Measurements from ENCODE around the gene THSD4. TPM values are rescaled to one million over a fixed set of nuclear protein-coding genes. Genes with fewer than 3 reads are reported as not detected.
"Not testable (repeated sequence)": the region's sequence is repeated elsewhere in the genome, so short reads cannot be mapped to it uniquely, and the experiment has no call there.

The THSD4 gene
- total RNA-seq, 2 donors from 2014 or later = 39.8 to 68.3 TPM

DNA sequence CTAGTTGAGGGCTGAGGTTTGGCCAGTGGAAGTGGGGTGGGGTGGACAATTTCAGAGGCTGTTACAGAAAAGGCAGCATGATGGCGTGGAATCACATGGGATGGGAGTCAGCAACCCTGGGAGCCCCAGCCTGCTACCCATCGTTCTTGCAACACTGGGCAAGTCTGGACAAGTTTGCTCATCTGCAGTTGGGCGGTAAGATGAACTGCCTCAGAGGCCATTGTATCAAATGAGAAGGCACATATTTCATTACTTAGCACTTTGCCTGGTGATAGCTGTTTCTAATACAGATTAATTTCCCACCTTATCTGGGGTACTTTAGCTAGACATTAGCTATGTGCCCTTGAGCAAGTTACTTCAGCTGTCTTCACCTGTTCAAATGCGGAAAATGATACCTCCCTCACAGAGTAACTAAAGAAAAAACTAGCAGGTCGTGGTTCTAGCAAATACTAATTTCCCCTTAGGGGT is 248.9 kb downstream of the THSD4 start:
- DNase-seq (no peak), ATAC-seq (no peak)
- intact Hi-C loops (cut with DNase I) = no loop called here

DNA sequence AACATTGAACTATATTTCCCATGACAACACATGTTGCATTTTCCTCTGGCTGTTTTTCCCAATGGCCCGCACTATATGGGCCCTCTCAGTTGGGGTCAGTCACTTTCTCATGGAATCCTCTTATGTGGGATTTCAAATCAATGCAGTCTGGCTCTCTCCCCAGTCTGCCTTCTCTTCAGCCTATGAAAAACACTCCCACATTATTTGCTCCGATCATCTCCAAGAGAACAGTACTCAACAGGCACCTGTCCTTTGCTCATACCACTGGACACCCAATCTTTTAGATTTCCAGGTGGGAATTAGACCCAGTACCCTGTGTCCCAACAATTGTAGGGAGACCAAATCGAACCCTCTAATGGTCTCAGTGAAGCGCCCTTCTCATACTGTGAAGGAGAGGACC is 251.3 kb downstream of the THSD4 start:
- no peak for ATAC-seq
- intact Hi-C loops (cut with DNase I) = no loop called here
- no peak for DNase-seq

DNA sequence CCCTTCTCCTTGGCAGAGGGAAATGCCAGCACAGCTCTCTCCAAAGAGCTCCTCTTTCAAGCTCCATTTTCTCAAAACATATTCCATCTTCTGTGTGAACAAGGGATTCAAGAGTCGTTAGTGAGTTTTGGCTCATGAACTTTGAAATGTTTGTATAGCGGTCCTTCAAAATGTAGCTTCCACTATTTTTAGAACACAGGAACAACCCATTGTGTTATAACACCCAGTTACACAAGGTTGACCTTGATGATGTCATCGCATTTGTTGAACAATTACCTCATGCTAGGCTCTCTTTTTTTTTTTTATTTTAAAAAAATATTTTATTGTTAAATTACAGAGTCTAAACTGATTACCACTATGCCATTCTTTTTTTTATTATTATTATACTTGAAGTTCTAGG is 251.7 kb downstream of the THSD4 start:
- no peak for DNase-seq
- no peak for ATAC-seq
- intact Hi-C loops (cut with DNase I) = no loop called here

DNA sequence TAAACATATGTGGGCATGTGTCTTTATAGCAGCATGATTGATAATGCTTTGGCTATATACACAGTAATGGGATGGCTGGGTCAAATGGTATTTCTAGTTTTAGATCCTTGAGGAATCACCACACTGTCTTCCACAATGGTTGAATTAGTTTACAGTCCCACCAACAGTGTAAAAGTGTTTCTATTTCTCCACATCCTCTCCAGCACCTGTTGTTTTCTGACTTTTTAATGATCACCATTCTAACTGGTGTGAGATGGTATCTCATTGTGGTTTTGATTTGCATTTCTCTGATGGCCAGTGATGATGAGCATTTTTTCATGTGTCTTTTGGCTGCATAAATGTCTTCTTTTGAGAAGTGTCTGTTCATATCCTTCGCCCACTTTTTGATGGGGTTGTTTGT is 252.5 kb downstream of the THSD4 start:
- ATAC-seq; DNase-seq; intact Hi-C loops (cut with DNase I): not testable (repeated sequence)

GRCh38 chr15:71372769-71373168 is 257.5 kb downstream of the THSD4 start:
- DNase-seq = peak; percentile 26
- intact Hi-C loops (cut with DNase I); ATAC-seq: not testable (repeated sequence)

- ATAC-seq (peak in 1 of 2 donors; percentile 49), DNase-seq (no peak)
- intact Hi-C loops (cut with DNase I) = no loop called here
These were observed 258.6 kb downstream of the THSD4 start for GRCh38 chr15:71373917-71374316.

- DNase-seq = no peak
- peak in 1 of 2 donors; percentile 84 for ATAC-seq
- intact Hi-C loops (cut with DNase I) = no loop called here
These were observed 259.5 kb downstream of the THSD4 start for GRCh38 chr15:71374607-71375352.

DNA sequence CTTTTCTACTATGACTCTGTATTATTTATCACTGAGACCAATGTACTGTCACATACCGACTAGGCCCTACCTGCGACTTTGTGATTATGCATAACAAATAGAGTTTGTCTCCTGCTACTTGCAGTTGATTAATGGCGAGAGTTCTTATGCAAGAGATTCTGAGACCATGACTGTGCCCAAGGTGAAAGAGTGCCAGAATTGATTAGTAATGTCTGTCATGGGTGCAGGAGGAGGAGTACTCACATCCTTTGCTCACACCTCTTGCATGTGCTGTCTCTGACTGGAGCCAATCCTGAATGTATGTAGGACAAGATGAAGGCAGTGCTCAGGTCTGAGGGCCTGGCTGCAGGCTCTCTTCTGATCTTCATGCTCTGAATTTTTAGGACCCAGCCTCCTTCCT is 260.7 kb downstream of the THSD4 start:
- ATAC-seq (no peak), DNase-seq (no peak)
- intact Hi-C loops (cut with DNase I) = no loop called here

DNA sequence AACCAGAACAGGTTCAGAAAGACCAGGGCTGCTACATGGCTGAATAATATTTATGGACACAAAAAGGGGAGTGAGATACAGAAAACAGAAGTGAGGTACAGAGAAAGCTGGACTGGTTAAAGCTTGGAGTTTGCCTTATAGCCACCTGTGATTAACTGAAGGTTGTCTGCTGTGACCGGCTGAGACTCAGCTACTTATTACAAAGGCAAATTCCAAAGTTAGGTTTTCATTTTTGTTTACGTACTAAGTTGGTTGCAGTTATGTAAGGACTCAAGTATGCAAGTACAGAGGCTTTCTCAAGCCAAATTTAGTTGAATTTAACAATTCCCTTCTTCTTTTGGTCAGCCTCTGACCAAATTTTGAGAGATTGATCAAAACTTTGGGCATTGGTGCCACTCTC is 264.6 kb downstream of the THSD4 start:
- intact Hi-C loops (cut with DNase I) = no loop called here
- ATAC-seq (no peak), DNase-seq (no peak)

DNA sequence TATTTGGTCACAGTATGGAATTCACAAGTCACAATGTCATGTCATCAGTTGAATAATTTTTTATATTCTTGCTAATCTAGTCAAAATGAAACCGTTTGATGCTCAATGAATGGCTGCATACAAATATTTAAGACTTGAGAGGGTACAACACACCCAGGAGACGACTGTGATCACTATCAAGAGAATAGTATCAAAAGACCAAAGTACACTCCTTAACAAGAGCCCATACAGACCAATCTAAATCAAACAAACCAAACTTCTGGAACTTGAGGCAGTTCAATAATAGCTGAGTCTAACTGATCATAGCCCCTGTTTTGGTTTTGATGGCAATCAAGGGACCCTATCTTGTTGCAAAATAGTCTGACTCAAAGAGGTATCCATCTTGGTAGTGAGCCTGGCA is 265.1 kb downstream of the THSD4 start:
- intact Hi-C loops (cut with DNase I) = no loop called here
- DNase-seq (no peak), ATAC-seq (no peak)

- intact Hi-C loops (cut with DNase I) = no loop called here
- DNase-seq (no peak), ATAC-seq (no peak)
These were observed 269.2 kb downstream of the THSD4 start for GRCh38 chr15:71384501-71384900.

GRCh38 chr15:71385026-71385425 is 269.8 kb downstream of the THSD4 start:
- DNase-seq (no peak), ATAC-seq (no peak)
- intact Hi-C loops (cut with DNase I) = loop anchor here (5.0 kb wide), 1 partner anchor 52 kb away; no protein-coding TSS in a partner anchor

DNA sequence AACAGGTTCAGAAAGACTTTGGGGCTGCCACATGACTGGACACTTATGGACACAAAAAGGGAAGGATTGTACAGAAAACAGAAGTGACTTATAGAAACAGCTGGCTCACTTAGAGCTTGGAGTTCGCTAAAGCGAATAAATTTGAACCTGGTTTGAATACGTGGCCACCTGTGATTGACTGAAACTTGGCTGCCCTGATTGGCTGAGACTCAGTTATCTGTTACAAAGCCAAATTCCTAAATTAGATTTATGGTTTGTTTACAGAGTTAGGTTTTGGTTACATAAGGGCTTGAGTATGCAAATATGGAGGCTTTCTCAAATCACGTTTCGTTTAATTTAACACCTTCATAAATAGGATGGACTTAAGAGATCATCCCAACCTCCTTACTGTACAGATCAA is 270.2 kb downstream of the THSD4 start:
- ATAC-seq (no peak), DNase-seq (no peak)
- intact Hi-C loops (cut with DNase I) = loop anchor here (5.0 kb wide), 1 partner anchor 52 kb away; no protein-coding TSS in a partner anchor

- DNase-seq (no peak), ATAC-seq (no peak)
- intact Hi-C loops (cut with DNase I) = loop anchor here (5.0 kb wide), 1 partner anchor 51 kb away; no protein-coding TSS in a partner anchor
These were observed 270.7 kb downstream of the THSD4 start for GRCh38 chr15:71386005-71386404.

DNA sequence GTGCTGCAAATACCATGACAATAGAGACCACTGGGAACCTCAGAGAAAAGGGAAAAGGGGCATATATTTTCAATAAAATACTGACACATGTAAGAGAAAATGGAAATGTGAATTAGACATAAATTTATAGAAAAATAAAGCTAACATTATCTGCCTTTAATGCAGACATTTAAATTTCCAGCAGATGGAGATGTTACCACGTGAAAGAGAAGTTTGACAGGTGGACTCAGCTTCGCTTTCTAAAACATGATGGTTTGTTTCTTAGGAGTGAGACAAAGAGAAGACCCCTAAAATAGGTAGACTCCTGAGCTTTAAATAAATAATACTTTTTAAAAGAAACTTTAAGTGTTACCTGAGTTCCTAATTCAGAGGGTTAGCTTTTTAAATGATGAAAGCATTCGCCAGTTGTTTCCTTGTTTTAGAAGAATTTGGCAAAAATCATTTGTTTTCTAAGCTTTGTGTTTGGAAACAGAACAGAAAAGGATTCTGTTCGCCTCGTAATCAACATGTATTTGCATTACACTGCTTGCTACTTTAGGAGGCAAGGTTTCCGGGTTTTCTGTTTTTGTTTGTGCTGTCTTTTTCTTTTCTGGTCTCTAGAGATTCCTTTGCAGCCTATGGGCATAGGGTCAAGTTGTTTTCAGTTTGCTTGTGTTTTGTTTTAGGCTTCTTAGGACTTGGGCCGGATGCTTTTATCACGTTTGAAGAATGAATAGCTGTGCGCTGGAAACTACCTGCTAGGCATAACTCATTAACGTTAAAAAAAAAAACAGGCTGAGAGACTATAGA is 271.4 kb downstream of the THSD4 start:
- ATAC-seq (no peak), DNase-seq (no peak)
- intact Hi-C loops (cut with DNase I) = loop anchor here (5.0 kb wide), 1 partner anchor 51 kb away; no protein-coding TSS in a partner anchor

DNA sequence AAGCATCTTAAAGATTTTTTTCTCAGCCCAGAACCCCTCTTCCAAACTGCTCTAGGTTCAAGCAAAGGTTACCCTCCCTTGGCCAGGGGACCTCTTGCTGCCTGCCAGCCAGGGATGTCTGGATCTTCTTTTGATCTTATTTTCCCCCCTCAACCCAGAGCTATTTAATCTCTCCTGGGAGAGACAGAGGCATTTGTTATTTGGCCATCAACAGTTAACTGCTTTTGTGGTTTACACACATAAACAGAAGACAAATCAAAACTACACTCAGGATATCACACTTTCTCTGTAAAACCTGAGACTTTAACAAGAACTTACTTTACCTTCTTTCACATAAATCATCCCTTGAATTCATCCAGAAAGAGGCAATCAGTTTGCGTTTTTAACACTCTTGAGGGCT is 272.5 kb downstream of the THSD4 start:
- no peak for ATAC-seq
- intact Hi-C loops (cut with DNase I) = loop anchor here (5.0 kb wide), 1 partner anchor 49 kb away; no protein-coding TSS in a partner anchor
- DNase-seq = no peak

GRCh38 chr15:71390096-71390495 is 274.8 kb downstream of the THSD4 start:
- no peak for ATAC-seq
- DNase-seq = no peak
- intact Hi-C loops (cut with DNase I) = no loop called here

DNA sequence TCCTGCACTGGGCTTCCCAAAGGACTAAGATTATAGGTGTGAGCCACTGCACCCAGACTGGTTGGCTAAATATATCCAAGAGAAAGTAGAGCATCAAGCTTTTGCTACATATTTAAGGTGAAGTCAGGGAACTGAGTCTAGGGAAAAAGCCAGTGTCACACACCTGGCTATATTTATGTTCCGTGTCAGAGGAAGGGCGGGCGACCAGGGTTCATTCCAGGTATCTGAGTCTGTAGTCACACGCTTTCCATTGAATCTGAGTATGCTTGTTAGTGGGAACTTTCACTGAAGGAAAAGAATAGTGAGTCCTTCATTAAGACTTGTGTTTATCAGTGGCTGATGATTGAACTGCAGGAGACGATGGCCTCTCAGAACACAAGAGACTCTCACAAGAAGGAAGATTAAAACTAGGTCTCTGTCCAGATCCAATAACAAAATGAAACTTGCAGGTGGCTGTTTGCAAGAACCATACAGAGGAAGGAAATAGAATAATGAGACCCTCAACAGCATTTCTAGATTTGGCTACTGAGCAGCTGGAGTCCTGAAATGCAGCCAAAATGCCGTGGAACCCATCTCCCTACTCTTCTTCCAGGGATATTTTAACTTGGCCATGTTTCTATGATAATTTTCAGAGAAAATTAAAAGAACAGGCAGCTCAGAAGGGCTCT is 276.3 kb downstream of the THSD4 start:
- DNase-seq (no peak), ATAC-seq (no peak)
- intact Hi-C loops (cut with DNase I) = no loop called here

- no peak for ATAC-seq
- intact Hi-C loops (cut with DNase I) = no loop called here
These were observed 277.6 kb downstream of the THSD4 start for GRCh38 chr15:71392861-71393283.

DNA sequence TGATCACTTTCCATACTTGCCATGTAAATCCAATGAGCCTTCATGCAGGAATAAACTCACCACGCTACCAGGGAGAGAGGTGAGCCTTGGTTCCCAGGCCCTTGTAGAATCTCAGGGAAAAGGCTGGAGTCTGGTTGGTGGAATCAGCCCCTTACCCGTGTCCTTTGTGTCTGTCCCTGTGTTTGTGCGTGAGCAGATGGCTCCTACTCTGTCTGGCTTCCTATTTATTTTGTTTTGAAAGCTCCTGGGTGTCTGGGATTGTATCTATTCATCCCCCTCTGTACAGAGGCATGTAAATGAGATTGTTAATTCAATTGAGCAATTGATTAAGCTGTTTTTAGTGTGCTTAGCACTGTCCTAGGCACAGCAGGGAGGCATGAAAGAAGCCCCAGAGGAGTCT is 278.1 kb downstream of the THSD4 start:
- no peak for ATAC-seq
- intact Hi-C loops (cut with DNase I) = no loop called here

More at GRCh38 chr15:71392861-71393283, 277.6 kb downstream of the THSD4 start:
- DNase-seq = no peak

More for the DNA sequence above, 278.1 kb downstream of the THSD4 start:
- no peak for DNase-seq

All from left cardiac atrium (tissue), 4 donors.